ENCODE results near the gene ARFGAP3.
"Not testable (repeated sequence)": the region's sequence is repeated elsewhere in the genome, so short reads cannot be mapped to it uniquely, and the experiment has no call there.

The ARFGAP3 gene

DNA sequence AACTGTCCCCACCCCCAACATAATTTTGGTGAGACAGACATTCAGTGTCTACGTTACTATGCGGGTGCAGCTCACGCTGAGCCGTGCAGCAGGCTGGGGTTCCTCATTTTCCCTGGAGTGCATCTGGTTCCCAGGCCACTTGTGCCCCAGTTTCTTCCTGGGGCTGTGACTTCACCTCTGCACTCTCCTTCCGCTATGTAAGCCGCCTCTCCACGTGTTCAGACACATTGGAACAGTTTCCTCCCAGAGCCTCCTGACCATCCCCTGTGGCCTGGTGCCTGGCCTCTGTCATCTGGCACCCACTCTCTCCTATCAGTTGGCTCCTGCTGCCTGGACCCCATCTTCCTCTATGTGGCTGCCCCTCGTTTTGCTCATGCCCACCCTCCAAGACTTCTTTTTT lies 90.2 kb downstream of the ARFGAP3 start:
- no peak for DNase-seq (ENCODE audit: low read depth)

DNA sequence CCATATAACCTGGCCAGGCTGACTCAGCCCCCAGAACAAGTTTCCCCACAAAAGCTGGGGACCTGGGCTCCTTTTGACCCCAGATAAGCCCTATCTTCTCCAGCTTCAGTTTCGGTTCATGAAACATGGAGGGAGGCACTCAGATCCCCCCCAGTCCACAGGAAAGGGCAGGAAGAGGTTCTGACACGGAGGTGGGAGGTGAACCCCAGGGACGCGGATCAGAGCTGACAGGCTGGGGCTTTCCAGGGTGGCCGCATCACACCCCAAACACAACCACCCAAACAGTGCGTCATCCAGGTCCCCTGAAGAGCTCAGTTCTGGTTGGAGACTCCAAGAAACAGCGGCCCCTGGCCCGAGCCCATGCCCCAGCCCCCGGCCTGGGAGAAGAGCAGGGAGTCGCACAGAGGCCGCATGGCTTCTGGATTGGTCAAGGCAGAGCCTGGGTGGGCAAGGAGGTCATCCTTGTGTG lies 92.1 kb downstream of the ARFGAP3 start:
- DNase-seq (ENCODE audit: low read depth): no peak

DNA sequence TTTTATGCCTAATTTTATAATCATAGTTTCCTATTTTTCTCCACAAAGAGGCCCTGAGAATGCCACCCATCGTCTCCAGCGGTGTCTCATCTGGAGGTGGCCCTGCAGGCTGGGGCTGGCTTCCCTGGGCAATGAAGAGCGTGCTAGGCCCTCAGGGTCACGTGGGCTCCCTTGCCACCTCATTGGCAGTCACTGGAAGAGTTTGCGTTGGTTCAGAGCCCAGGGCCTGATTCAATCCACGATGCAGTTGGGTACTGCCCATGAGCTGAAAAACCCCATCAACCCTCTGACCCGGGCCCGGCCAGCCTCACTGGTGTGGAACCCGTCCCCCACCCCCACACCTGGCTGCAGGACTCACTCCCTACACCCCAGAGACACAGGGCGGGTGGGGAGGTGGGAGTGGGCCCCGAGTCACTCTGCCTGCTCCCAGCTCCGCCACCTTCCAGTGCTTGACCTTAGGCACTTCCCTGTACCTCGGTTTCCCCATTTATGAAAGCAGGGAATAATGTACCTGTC lies 93.0 kb downstream of the ARFGAP3 start:
- no peak for DNase-seq (ENCODE audit: low read depth)

GRCh38 chr22:42760806-42761565 lies 96.1 kb downstream of the ARFGAP3 start:
- no peak for DNase-seq (ENCODE audit: low read depth)

DNA sequence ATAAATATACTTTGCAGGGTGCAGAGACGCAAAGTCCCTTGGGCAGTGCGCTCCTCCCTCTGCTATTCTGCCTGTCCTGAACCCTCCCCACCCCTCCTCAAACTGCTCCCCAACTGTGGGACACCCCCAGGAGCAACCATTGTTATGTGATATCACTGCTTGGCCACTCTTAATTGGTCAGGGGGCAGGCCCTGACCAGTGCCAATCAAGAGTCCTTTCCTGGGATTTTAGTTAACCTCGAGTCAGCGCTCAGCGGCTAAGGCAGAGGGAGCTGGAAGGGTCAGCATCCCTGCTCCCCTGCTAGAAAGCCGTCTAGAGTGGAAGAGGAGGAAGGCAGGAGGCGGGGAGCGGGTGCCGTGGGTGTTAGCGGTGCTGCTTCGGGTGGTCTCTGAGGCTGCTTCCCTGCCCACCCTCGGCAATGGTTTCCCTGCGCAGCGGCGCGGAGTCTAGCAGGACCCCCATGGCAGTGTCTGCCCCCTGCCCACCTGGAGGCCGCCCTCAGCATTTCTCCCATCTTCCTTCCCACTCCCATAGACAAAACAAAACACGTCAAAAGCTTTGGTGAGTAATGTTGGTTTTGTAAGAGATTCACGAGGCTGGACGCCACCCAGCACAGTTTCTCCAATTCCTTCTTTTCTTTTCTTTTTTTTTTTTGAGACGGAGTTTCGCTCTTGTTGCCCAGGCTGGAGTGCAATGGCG lies 98.0 kb downstream of the ARFGAP3 start:
- DNase-seq (ENCODE audit: low read depth): no peak

- DNase-seq (ENCODE audit: low read depth): not testable (repeated sequence)
Observed at GRCh38 chr22:42755553-42755952, 101.5 kb downstream of the ARFGAP3 start.

DNA sequence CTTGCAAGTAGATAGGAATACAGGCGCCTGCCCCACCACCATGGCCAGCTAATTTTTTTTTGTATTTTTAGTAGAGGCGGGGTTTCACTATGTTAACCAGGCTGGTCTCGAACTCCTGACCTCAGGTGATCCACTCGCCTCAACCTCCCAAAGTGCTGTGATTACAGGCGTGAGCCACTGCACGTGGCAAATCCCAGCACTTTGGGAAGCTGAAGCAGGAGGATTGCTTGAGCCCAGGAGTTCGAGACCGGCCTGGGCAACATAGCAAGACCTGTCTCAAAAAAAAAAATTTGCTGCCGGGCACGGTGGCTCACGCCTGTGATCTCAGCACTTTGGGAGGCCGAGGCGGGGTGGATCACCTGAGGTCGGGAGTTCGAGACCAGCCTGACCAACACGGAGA lies 102.0 kb downstream of the ARFGAP3 start:
- DNase-seq (ENCODE audit: low read depth): not testable (repeated sequence)

GRCh38 chr22:42754658-42755057 lies 102.4 kb downstream of the ARFGAP3 start:
- DNase-seq (ENCODE audit: low read depth): no peak

- DNase-seq (ENCODE audit: low read depth): no peak
Observed at GRCh38 chr22:42752912-42753311, 104.2 kb downstream of the ARFGAP3 start.

- DNase-seq (ENCODE audit: low read depth): no peak
Observed at GRCh38 chr22:42752230-42752746, 104.8 kb downstream of the ARFGAP3 start.

DNA sequence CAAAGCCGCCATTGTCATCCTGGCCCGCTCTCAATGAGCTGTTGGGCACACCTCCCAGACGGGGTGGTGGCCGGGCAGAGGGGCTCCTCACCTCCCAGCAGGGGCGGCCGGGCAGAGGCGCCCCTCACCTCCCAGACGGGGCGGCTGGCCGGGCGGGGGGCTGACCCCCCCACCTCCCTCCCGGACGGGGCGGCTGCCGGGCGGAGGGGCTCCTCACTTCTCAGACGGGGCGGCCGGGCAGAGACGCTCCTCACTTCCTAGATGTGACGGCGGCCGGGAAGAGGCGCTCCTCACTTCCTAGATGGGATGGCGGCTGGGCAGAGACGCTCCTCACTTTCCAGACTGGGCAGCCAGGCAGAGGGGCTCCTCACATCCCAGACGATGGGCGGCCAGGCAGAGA lies 106.7 kb downstream of the ARFGAP3 start:
- DNase-seq (ENCODE audit: low read depth): not testable (repeated sequence)

GRCh38 chr22:42747701-42748513 lies 109.2 kb downstream of the ARFGAP3 start:
- no peak for DNase-seq (ENCODE audit: low read depth)
